ENCODE measurements around the gene TRIM52. TPM values are rescaled to one million over a fixed set of nuclear protein-coding genes. Genes with fewer than 3 reads are reported as not detected.

TRIM52 gene
- total RNA-seq, 3 donors from 2014 or later = 11.6 to 18.8 (median 15.8) TPM

DNA sequence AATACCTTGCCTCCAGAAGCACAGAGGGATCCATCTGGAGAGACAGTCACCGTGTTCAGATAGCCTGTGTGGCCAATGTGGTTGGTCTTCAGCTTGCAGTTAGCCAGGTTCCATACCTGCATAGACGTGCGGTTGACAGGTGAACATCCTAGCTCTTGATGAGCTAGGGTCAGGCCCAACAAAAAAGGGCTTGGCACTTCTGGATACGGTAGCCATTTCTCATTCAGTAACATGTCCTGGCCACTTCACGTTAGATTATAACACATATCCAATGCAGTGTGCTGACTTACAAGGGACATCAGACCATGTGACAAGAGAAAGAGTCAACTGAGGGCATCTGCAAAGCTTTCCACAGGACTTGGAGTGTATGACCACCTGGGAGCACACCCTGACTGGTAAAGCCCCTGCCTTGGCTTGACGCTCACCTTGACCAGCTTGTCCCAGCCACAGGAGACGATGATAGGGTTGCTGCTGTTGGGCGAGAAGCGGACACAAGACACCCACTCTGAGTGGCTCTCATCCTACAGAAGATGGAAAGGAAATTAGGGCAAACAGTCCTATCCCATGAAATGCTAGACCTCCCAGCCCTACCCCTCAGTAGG, 21.8 kb downstream of the TRIM52 start:
- no peak for TF ChIP-seq CTCF (IDR thresholded peaks at IDR 0.05)
- Histone ChIP-seq H3K9me3 (no peaks in the 10 kb centered on the region), H3K36me3 (ENCODE audit: low read depth) (peaks cover 15% of the 10 kb centered on the region), H3K4me1 (ENCODE audit: low read depth) (peaks cover 7% of the 10 kb centered on the region), H3K4me3 (no peak overlapping the region)
- ATAC-seq = no peak
- intact Hi-C loops (cut with DNase I, micrococcal nuclease) = no loop called here
- no peak for DNase-seq

DNA sequence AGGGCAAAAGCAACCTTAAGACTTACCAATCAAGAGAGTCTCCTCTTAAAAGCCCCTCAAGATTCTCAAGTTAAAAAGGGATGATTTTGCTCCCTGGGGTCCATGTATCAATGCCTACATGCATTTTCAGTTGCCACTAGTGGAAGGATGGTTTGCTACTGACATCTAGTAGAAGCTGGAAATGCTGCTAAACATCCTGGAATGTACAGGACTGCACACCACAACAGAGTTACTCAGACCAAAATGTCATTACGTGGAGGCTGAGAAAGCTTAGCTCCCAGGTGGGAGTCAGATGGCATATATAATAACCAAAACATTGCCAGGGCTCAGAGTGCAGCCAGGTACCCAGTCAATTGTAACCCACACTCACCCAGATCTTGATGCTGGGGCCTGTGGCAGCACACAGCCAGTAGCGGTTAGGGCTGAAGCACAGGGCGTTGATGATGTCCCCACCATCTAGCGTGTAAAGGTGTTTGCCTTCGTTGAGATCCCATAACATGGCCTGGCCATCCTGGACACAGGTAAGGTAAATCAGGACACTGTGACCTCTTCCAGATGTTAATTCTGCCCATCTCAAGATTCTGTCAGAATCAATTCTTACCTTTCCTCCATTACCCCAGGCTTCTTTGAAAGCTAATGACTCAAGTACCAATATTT, 23.1 kb downstream of the TRIM52 start:
- no peak for TF ChIP-seq CTCF (IDR thresholded peaks at IDR 0.05)
- Histone ChIP-seq H3K4me3 (no peak overlapping the region), H3K4me1 (ENCODE audit: low read depth) (peaks cover 7% of the 10 kb centered on the region), H3K9me3 (no peaks in the 10 kb centered on the region), H3K36me3 (ENCODE audit: low read depth) (peaks cover 15% of the 10 kb centered on the region)
- DNase-seq = no peak
- no peak for ATAC-seq
- intact Hi-C loops (cut with DNase I, micrococcal nuclease) = no loop called here

GRCh38 chr5:181236954-181237641, 23.8 kb downstream of the TRIM52 start:
- TF ChIP-seq CTCF (IDR thresholded peaks at IDR 0.05) = no peak
- Histone ChIP-seq H3K4me3 (no peak overlapping the region), H3K9me3 (no peaks in the 10 kb centered on the region), H3K4me1 (ENCODE audit: low read depth) (peaks cover 5% of the 10 kb centered on the region), H3K36me3 (ENCODE audit: low read depth) (peaks cover 15% of the 10 kb centered on the region)
- DNase-seq = no peak
- no peak for ATAC-seq
- intact Hi-C loops (cut with DNase I, micrococcal nuclease) = no loop called here

DNA sequence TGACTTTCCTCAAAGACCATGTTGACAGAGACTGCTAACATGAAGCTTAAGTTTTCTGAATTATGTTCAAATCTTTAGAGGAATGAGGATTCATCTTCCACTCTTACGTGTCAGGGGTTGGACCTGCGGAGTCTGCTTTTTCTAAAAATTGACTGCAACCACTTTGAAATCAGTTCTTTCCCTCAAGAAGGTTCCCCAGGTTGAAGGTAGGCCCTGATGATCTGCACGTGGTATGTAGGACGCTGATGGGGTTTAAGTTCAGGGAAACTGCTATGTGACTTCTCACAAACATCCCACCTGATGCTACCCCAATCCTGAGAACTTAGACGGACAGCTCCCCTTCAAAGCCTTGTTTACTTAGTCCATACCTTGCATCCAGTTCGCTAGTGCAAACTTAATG, 24.5 kb downstream of the TRIM52 start:
- no peaks in the 10 kb centered on the region for H3K9me3 ChIP-seq
- DNase-seq (no peak), ATAC-seq (no peak)
- no peaks in the 10 kb centered on the region for H3K4me1 ChIP-seq (ENCODE audit: low read depth)
- H3K36me3 ChIP-seq (ENCODE audit: low read depth) = peaks cover 15% of the 10 kb centered on the region
- intact Hi-C loops (cut with DNase I, micrococcal nuclease) = no loop called here
- TF ChIP-seq CTCF (IDR thresholded peaks at IDR 0.05) = no peak
- H3K4me3 ChIP-seq = no peak overlapping the region

DNA sequence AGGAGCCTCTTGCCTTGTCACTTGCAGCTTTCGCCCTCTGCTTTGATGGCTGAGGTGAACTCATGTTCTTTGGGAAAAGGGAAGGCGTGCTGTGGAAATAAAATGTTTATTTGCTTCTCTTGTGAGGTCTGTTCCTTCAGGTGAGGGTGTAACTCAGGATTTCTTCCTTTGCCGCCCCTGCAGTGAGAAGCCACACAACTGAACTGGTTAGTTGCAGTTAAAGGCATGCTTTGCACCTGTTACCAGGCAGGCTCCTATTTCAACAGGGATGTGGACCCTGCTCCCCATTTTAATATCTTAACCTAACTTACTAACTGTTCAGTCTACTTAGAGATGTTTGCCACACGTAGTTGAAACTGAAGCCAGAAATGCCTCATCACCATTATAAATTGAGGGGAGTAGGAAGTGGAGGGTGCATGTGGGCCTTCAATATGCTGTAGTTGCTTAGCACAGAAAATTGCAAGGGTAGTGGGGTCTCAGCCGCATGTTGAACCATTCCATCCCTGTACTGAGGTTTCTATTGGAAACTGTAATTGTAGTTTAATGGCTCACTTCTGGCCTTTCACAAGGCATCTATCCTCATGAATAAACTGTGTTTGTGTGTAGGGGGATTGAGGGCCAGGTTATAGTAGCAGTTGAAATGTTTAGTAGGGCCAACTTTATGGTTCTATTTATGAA, 25.1 kb downstream of the TRIM52 start:
- intact Hi-C loops (cut with DNase I, micrococcal nuclease) = no loop called here
- Histone ChIP-seq H3K36me3 (ENCODE audit: low read depth) (peaks cover 15% of the 10 kb centered on the region), H3K4me3 (no peak overlapping the region), H3K9me3 (no peaks in the 10 kb centered on the region), H3K4me1 (ENCODE audit: low read depth) (no peaks in the 10 kb centered on the region)
- no peak for DNase-seq
- TF ChIP-seq CTCF (IDR thresholded peaks at IDR 0.05) = no peak
- ATAC-seq = no peak
